Uterus (tissue), 4 donors: Measurements from ENCODE around the gene UBE2M. TPM values are rescaled to one million over a fixed set of nuclear protein-coding genes. Genes with fewer than 3 reads are reported as not detected.
"Not testable (repeated sequence)": the region's sequence is repeated elsewhere in the genome, so short reads cannot be mapped to it uniquely, and the experiment has no call there.

Source experiments
- DNase-seq, 2 donors: peaks; one replicate each; pipeline ENCODE4 v3.0.0-alpha.2; 2019 to 2020
- H3K27ac ChIP-seq, 2 donors: fragments of 200-600 bp; sonication (generic); 1 replicate in 1 of 2; 2 replicates in 1 of 2; pipeline ENCODE4 v1.5.1; 2016 to 2018
- H3K27me3 ChIP-seq, 2 donors: fragments of 200-600 bp; sonication (generic); one replicate each; pipeline ENCODE4 v1.5.1; 2018 to 2019; ENCODE audit warnings: control low read depth in 1 of 2
- H3K36me3 ChIP-seq, 2 donors: fragments of 200-600 bp; sonication (generic); one replicate each; pipeline ENCODE4 v1.5.1; 2019; ENCODE audit warnings: control low read depth in 1 of 2
- H3K4me1 ChIP-seq, 2 donors: fragments of 200-600 bp; sonication (generic); one replicate each; pipeline ENCODE4 v1.5.1; 2018 to 2019; ENCODE audit warnings: control low read depth in 1 of 2
- H3K4me3 ChIP-seq, 2 donors: fragments of 200-600 bp; sonication (generic); 1 replicate in 1 of 2; 2 replicates in 1 of 2; pipeline ENCODE4 v1.5.1; 2018 to 2019; ENCODE audit warnings: mild to moderate bottlenecking in 1 of 2
- H3K9me3 ChIP-seq, 2 donors: fragments of 200-600 bp; sonication (generic); one replicate each; pipeline ENCODE4 v1.5.1; 2019; ENCODE audit warnings: control low read depth in 1 of 2
- CTCF ChIP-seq, 4 experiments: fragments of 200-600 bp in 2 of 4; fragments of 450-650 bp in 2 of 4; sonication (generic) in 2 of 4; IDR thresholded peaks; one replicate each; pipeline ENCODE4 v1.5.1; 2016 to 2019; ENCODE audit warnings: antibody characterized with exemption in 4 of 4, mild to moderate bottlenecking in 2 of 4, moderate library complexity in 1 of 4
- POLR2A ChIP-seq, 2 donors: fragments of 450-650 bp; IDR thresholded peaks; one replicate each; pipeline ENCODE4 v1.6.1; 2016; ENCODE audit warnings: antibody characterized with exemption in 2 of 2, mild to moderate bottlenecking in 1 of 2, moderate library complexity in 1 of 2
- intact Hi-C: fragments of 100-400 bp; cut with DNase I; formaldehyde crosslinking; loops from one replicate; pipeline ENCODE4 v1.15.1; 2023; ENCODE audit warnings: low total_unique reads
- microRNA-seq: library from miRNA; unstranded; fragments of <30 nt; microRNA quantifications from one replicate; pipeline ENCODE4, GENCODE V29; 2016; ENCODE audit warnings: borderline microRNAs expressed, borderline replicate concordance
- small RNA-seq: library from RNA; depleted of rRNA; stranded (forward); fragments of <200 nt; gene quantifications from one replicate; pipeline ENCODE3, GENCODE V24; 2016
- total RNA-seq, 4 donors: library from RNA; depleted of rRNA in 3 of 4; stranded (reverse); fragments of >200 nt in 3 of 4; gene quantifications; one replicate each; pipeline versions ENCODE4 v1.1.0 to v1.2.4, GENCODE V29; 2014 to 2023
- donor health status: DM: yes; HTN: yes; CAD: no.

Gene UBE2M
- total RNA-seq, 4 donors from 2014 or later, result 6.1 to 63.7 (median 24.9) TPM

- intact Hi-C loops, result no loop called here
- H3K4me3 ChIP-seq, result no peak within 1 kb of the TSS
- H3K27ac ChIP-seq, result no peak within 1 kb of the TSS
These were observed 46.8 kb downstream of the UBE2M start, which contains the start of gene SLC27A5 for GRCh38 chr19:58511353-58512208. SLC27A5 (minus strand) TSS chr19:58511992; CDS start chr19:58511955, 37 bp downstream.

GRCh38 chr19:58510084-58510862, 48.1 kb downstream of the UBE2M start:
- no peak for DNase-seq
- intact Hi-C loops, result no loop called here

More at GRCh38 chr19:58511353-58512208, 46.8 kb downstream of the UBE2M start, which contains the start of gene SLC27A5:
- no peak for DNase-seq
- Histone ChIP-seq H3K4me1 (no peaks in the 10 kb centered on the region), H3K9me3 (no peaks in the 10 kb centered on the region), H3K27me3 (no peaks in the 10 kb centered on the region), H3K36me3 (no peaks in the 10 kb centered on the region)
- TF ChIP-seq POLR2A (IDR thresholded peaks at IDR 0.05) (no peak), CTCF (IDR thresholded peaks at IDR 0.05) (no peak)

GRCh38 chr19:58509731-58510083, 48.7 kb downstream of the UBE2M start:
- no peak for TF ChIP-seq POLR2A (IDR thresholded peaks at IDR 0.05)
- TF ChIP-seq CTCF (IDR thresholded peaks at IDR 0.05), result no peak
- intact Hi-C loops, result no loop called here

More at GRCh38 chr19:58510084-58510862, 48.1 kb downstream of the UBE2M start:
- Histone ChIP-seq H3K27me3 (no peaks in the 10 kb centered on the region), H3K9me3 (no peaks in the 10 kb centered on the region), H3K36me3 (no peaks in the 10 kb centered on the region), H3K27ac (no peak overlapping the region), H3K4me3 (no peak overlapping the region), H3K4me1 (no peaks in the 10 kb centered on the region)
- no peak for TF ChIP-seq CTCF (IDR thresholded peaks at IDR 0.05)
- TF ChIP-seq POLR2A (IDR thresholded peaks at IDR 0.05), result no peak

GRCh38 chr19:58507602-58508223, 50.7 kb downstream of the UBE2M start:
- H3K9me3 ChIP-seq, DNase-seq, H3K36me3 ChIP-seq, H3K4me3 ChIP-seq, H3K4me1 ChIP-seq, H3K27ac ChIP-seq, H3K27me3 ChIP-seq, intact Hi-C loops: not testable (repeated sequence)

More at GRCh38 chr19:58509731-58510083, 48.7 kb downstream of the UBE2M start:
- Histone ChIP-seq H3K27ac (no peak overlapping the region), H3K36me3 (no peaks in the 10 kb centered on the region), H3K9me3 (no peaks in the 10 kb centered on the region), H3K4me3 (no peak overlapping the region), H3K27me3 (no peaks in the 10 kb centered on the region), H3K4me1 (no peaks in the 10 kb centered on the region)
- no peak for DNase-seq

Small RNAs within 50 kb of the gene (microRNA-seq; reads per million reads assigned to microRNA genes)
- gene MIR6807, result not detected

Small RNAs within 50 kb of the gene (small RNA-seq; reads per million reads assigned to genes)
- gene MIR6807 (not detected), gene RN7SL525P (not detected)

Other genes starting within 250 kb of the UBE2M start
- 1 to 10 TPM; 3.9 to 5.1 (median 4.6) TPM for gene ZSCAN22, start 231.6 kb downstream of the UBE2M start, total RNA-seq
- 100 to 1,000 TPM in 1 of 4 donors, 10 to 100 TPM in 1, 1 to 10 TPM in 2; 2.8 to 108 (median 12.9) TPM for gene A1BG, start 205.1 kb downstream of the UBE2M start, total RNA-seq
- 1 to 10 TPM in 3 of 4 donors, not detected in 1; 3.4 to 7.2 (median 6.8) TPM for gene ZNF497, start 195.9 kb downstream of the UBE2M start, total RNA-seq
- 1 to 10 TPM in 3 of 4 donors, not detected in 1; 1.6 to 4.6 (median 2.8) TPM for gene ZNF837, start 177.6 kb downstream of the UBE2M start, total RNA-seq
- 1,000 to 10,000 TPM; 1,103 to 4,958 (median 2,770) TPM for gene RPS5, start 171.3 kb downstream of the UBE2M start, total RNA-seq
- not detected for gene RNF225, start 163.0 kb downstream of the UBE2M start, total RNA-seq
- gene ZNF584, start 150.0 kb downstream of the UBE2M start, total RNA-seq, result 10 to 100 TPM in 2 of 4 donors, 1 to 10 TPM in 2; 1.5 to 26.6 (median 16.4) TPM
- gene ZNF132, start 118.5 kb downstream of the UBE2M start, total RNA-seq, result 10 to 100 TPM in 1 of 4 donors, 1 to 10 TPM in 3; 4.4 to 19.8 (median 7.6) TPM
- 10 to 100 TPM in 1 of 4 donors, 1 to 10 TPM in 3; 1.2 to 17.5 (median 7.3) TPM for gene ZNF324B, start 107.0 kb downstream of the UBE2M start, total RNA-seq
- 10 to 100 TPM in 3 of 4 donors, 1 to 10 TPM in 1; 2.9 to 75.1 (median 27.1) TPM for gene ZNF324, start 91.5 kb downstream of the UBE2M start, total RNA-seq
- gene ZNF446, start 82.3 kb downstream of the UBE2M start, total RNA-seq, result 10 to 100 TPM in 3 of 4 donors, 1 to 10 TPM in 1; 1.8 to 18.7 (median 11.4) TPM
- 10 to 100 TPM in 1 of 4 donors, 1 to 10 TPM in 3; 1.8 to 10.2 (median 6.7) TPM for gene SLC27A5, start 46.6 kb downstream of the UBE2M start, total RNA-seq
- 10 to 100 TPM in 1 of 4 donors, 1 to 10 TPM in 2, under 1 TPM in 1; 0.88 to 17.8 (median 3.8) TPM for gene ZBTB45, start 38.8 kb downstream of the UBE2M start, total RNA-seq
- 100 to 1,000 TPM; 192 to 322 (median 280) TPM for gene TRIM28, start 14.5 kb downstream of the UBE2M start, total RNA-seq
- gene CHMP2A, start 3.5 kb downstream of the UBE2M start, total RNA-seq, result 10 to 100 TPM; 30.9 to 77.8 (median 56.0) TPM
- gene MZF1, start 14.7 kb upstream of the UBE2M start, total RNA-seq, result 10 to 100 TPM; 26.5 to 41.5 (median 30.0) TPM